Measurements from ENCODE around the gene SLC39A6.

Gene SLC39A6

GRCh38 chr18:36114738-36115137, 14.4 kb downstream of the SLC39A6 start:
- ATAC-seq, result no peak
- TF ChIP-seq ZNF565 (CRISPR knock-in tag; conservative IDR thresholded peaks at IDR 0.05; ENCODE audit: low read depth), result no peak
- no peak for TF ChIP-seq ARNTL (CRISPR knock-in tag; IDR thresholded peaks at IDR 0.05; ENCODE audit: borderline replicate concordance, low read depth)

DNA sequence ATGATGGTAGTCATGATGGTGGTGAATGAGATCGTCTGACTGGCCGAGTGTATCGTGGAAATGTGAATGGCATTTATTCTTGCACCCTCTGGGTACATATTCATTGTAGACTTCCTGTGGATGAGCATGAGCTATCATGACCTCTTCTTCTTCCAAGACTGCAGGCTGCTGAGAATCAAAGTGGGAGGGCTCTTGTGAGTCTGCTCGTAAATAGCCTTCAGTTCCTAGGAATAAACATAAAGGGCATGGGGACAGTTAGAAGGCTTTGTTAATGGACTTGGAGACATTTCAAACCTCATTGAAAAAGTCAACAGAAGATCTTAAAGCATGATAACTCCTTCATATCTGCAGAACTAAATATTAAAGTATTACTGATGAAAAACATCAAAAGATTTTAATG, 14.9 kb downstream of the SLC39A6 start:
- no peak for ATAC-seq

GRCh38 chr18:36112302-36112701, 16.8 kb downstream of the SLC39A6 start:
- no peak for ATAC-seq
- TF ChIP-seq ZFP30 (CRISPR knock-in tag; IDR thresholded peaks at IDR 0.05) (no peak), ISL1 (CRISPR knock-in tag; IDR thresholded peaks at IDR 0.05) (no peak), ARNTL (CRISPR knock-in tag; IDR thresholded peaks at IDR 0.05; ENCODE audit: borderline replicate concordance, low read depth) (no peak), ZNF70 (CRISPR knock-in tag; IDR thresholded peaks at IDR 0.05) (no peak), ZNF565 (CRISPR knock-in tag; conservative IDR thresholded peaks at IDR 0.05; ENCODE audit: low read depth) (no peak), RARB (CRISPR knock-in tag; IDR thresholded peaks at IDR 0.05) (no peak), PPARA (CRISPR knock-in tag; IDR thresholded peaks at IDR 0.05; ENCODE audit: borderline replicate concordance) (no peak), SNAI2 (CRISPR knock-in tag; IDR thresholded peaks at IDR 0.05) (no peak), ZNF8 (CRISPR knock-in tag; IDR thresholded peaks at IDR 0.05) (no peak)
- TF ChIP-seq, protein P1, sequence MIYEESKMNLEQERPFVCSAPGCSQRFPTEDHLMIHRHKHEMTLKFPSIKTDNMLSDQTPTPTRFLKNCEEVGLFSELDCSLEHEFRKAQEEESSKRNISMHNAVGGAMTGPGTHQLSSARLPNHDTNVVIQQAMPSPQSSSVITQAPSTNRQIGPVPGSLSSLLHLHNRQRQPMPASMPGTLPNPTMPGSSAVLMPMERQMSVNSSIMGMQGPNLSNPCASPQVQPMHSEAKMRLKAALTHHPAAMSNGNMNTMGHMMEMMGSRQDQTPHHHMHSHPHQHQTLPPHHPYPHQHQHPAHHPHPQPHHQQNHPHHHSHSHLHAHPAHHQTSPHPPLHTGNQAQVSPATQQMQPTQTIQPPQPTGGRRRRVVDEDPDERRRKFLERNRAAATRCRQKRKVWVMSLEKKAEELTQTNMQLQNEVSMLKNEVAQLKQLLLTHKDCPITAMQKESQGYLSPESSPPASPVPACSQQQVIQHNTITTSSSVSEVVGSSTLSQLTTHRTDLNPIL (CRISPR knock-in tag; IDR thresholded peaks at IDR 0.05; ENCODE audit: low read depth), result no peak

More for the DNA sequence above, 14.9 kb downstream of the SLC39A6 start:
- TF ChIP-seq TOX (CRISPR knock-in tag; IDR thresholded peaks at IDR 0.05; ENCODE audit: borderline replicate concordance) (no peak), TCF4 (CRISPR knock-in tag; IDR thresholded peaks at IDR 0.05; ENCODE audit: borderline replicate concordance) (no peak), PPARA (CRISPR knock-in tag; IDR thresholded peaks at IDR 0.05; ENCODE audit: borderline replicate concordance) (no peak), POU6F1 (CRISPR knock-in tag; IDR thresholded peaks at IDR 0.05; ENCODE audit: borderline replicate concordance, low read depth) (no peak)
- TF ChIP-seq, protein P2, sequence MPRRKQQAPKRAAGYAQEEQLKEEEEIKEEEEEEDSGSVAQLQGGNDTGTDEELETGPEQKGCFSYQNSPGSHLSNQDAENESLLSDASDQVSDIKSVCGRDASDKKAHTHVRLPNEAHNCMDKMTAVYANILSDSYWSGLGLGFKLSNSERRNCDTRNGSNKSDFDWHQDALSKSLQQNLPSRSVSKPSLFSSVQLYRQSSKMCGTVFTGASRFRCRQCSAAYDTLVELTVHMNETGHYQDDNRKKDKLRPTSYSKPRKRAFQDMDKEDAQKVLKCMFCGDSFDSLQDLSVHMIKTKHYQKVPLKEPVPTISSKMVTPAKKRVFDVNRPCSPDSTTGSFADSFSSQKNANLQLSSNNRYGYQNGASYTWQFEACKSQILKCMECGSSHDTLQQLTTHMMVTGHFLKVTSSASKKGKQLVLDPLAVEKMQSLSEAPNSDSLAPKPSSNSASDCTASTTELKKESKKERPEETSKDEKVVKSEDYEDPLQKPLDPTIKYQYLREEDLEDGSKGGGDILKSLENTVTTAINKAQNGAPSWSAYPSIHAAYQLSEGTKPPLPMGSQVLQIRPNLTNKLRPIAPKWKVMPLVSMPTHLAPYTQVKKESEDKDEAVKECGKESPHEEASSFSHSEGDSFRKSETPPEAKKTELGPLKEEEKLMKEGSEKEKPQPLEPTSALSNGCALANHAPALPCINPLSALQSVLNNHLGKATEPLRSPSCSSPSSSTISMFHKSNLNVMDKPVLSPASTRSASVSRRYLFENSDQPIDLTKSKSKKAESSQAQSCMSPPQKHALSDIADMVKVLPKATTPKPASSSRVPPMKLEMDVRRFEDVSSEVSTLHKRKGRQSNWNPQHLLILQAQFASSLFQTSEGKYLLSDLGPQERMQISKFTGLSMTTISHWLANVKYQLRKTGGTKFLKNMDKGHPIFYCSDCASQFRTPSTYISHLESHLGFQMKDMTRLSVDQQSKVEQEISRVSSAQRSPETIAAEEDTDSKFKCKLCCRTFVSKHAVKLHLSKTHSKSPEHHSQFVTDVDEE (CRISPR knock-in tag; IDR thresholded peaks at IDR 0.05), result no peak

- ATAC-seq, result no peak
- no peak for TF ChIP-seq PPARA (CRISPR knock-in tag; IDR thresholded peaks at IDR 0.05; ENCODE audit: borderline replicate concordance)
- no peak for TF ChIP-seq POU6F1 (CRISPR knock-in tag; IDR thresholded peaks at IDR 0.05; ENCODE audit: borderline replicate concordance, low read depth)
- TF ChIP-seq ZC3H10 (CRISPR knock-in tag; IDR thresholded peaks at IDR 0.05), result no peak
- no peak for TF ChIP-seq TCF4 (CRISPR knock-in tag; IDR thresholded peaks at IDR 0.05; ENCODE audit: borderline replicate concordance)
- TF ChIP-seq ZNF565 (CRISPR knock-in tag; conservative IDR thresholded peaks at IDR 0.05; ENCODE audit: low read depth), result no peak
- no peak for TF ChIP-seq OSR1 (CRISPR knock-in tag; IDR thresholded peaks at IDR 0.05)
- TF ChIP-seq ZNF70 (CRISPR knock-in tag; IDR thresholded peaks at IDR 0.05), result no peak
- TF ChIP-seq CSRNP3 (CRISPR knock-in tag; IDR thresholded peaks at IDR 0.05), result no peak
- TF ChIP-seq SNAI2 (CRISPR knock-in tag; IDR thresholded peaks at IDR 0.05), result no peak
- TF ChIP-seq, protein P1 (CRISPR knock-in tag; IDR thresholded peaks at IDR 0.05; ENCODE audit: low read depth), result no peak
- TF ChIP-seq GLIS3 (CRISPR knock-in tag; IDR thresholded peaks at IDR 0.05), result no peak
- no peak for TF ChIP-seq ESRRG (CRISPR knock-in tag; IDR thresholded peaks at IDR 0.05)
- TF ChIP-seq, protein P2 (CRISPR knock-in tag; IDR thresholded peaks at IDR 0.05), result no peak
- no peak for TF ChIP-seq ZNF8 (CRISPR knock-in tag; IDR thresholded peaks at IDR 0.05)
- no peak for TF ChIP-seq ARNTL (CRISPR knock-in tag; IDR thresholded peaks at IDR 0.05; ENCODE audit: borderline replicate concordance, low read depth)
- no peak for TF ChIP-seq ZFP30 (CRISPR knock-in tag; IDR thresholded peaks at IDR 0.05)
- no peak for TF ChIP-seq CSDC2 (CRISPR knock-in tag; IDR thresholded peaks at IDR 0.05)
- no peak for TF ChIP-seq ZFP3 (CRISPR knock-in tag; IDR thresholded peaks at IDR 0.05)
- no peak for TF ChIP-seq TOX (CRISPR knock-in tag; IDR thresholded peaks at IDR 0.05; ENCODE audit: borderline replicate concordance)
Observed at GRCh38 chr18:36109737-36110136, 19.4 kb downstream of the SLC39A6 start.
